BLaER1 (cell line): ENCODE results near the gene CXXC4.

Experiments used
- H3K27ac ChIP-seq: shearing (Covaris generic); formaldehyde crosslinking; 2 replicates; pipeline ENCODE4 v1.8.1; 2022
- H3K27me3 ChIP-seq: shearing (Covaris generic); formaldehyde crosslinking; 2 replicates; pipeline ENCODE4 v1.8.1; 2022
- H3K36me3 ChIP-seq: shearing (Covaris generic); formaldehyde crosslinking; 2 replicates; pipeline ENCODE4 v1.8.1; 2022
- H3K4me1 ChIP-seq: shearing (Covaris generic); formaldehyde crosslinking; 2 replicates; pipeline ENCODE4 v1.8.1; 2022
- H3K4me2 ChIP-seq: shearing (Covaris generic); formaldehyde crosslinking; 2 replicates; pipeline ENCODE4 v1.8.1; 2022
- H3K4me3 ChIP-seq: shearing (Covaris generic); formaldehyde crosslinking; 2 replicates; pipeline ENCODE4 v1.8.1; 2022
- H3K9ac ChIP-seq: shearing (Covaris generic); formaldehyde crosslinking; 2 replicates; pipeline ENCODE4 v1.8.1; 2022
- H3K9me3 ChIP-seq: shearing (Covaris generic); formaldehyde crosslinking; 2 replicates; pipeline ENCODE4 v1.8.1; 2022
- H4K20me1 ChIP-seq: shearing (Covaris generic); formaldehyde crosslinking; 2 replicates; pipeline ENCODE4 v1.8.1; 2022
- Cebpa-rat ChIP-seq: shearing (Covaris generic); IDR thresholded peaks from 2 replicates; pipeline ENCODE4 v1.8.1; 2022

Gene CXXC4

DNA sequence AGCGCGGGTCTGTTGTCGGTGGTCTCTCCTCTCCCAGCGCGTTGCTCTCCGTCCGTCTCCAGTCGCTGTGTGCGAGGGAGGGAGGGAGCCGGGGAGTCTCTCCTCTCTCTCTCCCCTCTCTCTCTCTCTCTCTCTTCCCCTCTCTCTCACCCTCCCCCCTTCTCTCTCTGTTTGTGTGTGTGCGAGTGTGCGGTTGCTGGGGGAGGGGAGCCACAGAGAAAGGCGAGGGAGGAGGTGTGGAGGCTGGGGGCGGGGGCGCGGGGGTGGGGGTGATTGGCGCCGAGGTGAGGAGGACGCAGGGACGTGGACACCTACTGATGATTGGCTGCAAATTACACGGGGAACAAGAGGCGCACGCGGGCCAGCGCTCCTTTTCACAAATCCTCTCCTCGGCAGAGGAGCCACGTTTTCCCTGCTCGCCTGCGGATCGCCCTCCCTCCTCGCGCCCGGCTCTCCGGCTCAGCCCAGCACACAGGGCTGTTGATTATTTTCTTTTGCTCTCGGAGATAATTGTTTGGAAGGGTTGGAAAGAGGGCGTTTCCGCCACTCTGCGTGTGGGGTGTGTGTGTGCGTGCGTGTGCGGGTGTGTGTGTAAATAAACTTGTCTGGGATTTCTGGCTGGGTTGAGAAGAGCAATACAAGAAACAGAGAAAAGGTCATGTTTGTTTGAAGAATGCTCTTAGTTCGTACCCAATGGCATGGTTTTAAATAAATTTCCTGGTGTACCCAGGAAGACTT, at the start of gene CXXC4:
TSS of gene CXXC4 (minus strand) at position 73 of the 738 bp plus-strand sequence. CDS start 3,092 bp downstream, outside the sequence.
- no peaks in the 10 kb centered on the region for H3K27me3 ChIP-seq
- H4K20me1 ChIP-seq, result no peaks in the 10 kb centered on the region
- H3K4me3 ChIP-seq, result no peak within 1 kb of the TSS
- no peak within 1 kb of the TSS for H3K9ac ChIP-seq
- H3K36me3 ChIP-seq, result no peaks in the 10 kb centered on the region
- H3K4me2 ChIP-seq, result no peak within 1 kb of the TSS
- no peak for TF ChIP-seq Cebpa-rat
- H3K27ac ChIP-seq, result no peak within 1 kb of the TSS
- 0 out of 2 replicates have a peak, but pooled peaks cover 8% of the 10 kb centered on the region for H3K4me1 ChIP-seq
- H3K9me3 ChIP-seq, result no peaks in the 10 kb centered on the region

DNA sequence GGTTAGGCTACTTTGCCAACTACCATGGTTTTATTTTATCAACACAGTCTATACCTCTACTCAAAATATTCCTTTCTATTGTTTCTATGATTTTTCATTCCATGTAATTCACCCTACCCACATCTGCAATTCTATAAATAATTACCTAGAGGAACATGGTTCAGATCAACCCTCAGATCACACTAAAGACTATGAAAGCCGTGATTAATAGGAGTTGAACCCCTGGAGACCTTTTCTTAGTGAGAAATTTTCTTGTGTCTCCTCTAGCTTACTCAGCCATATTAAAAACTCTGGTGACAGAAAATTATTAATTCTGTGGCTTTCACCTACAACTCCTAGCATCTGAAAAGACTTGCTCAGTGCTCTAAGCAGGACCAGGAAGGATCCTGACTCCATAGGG, 38.5 kb upstream of the CXXC4 start:
- no peaks in the 10 kb centered on the region for H3K9me3 ChIP-seq
- H3K9ac ChIP-seq, result no peak overlapping the region
- no peaks in the 10 kb centered on the region for H3K27me3 ChIP-seq
- H3K36me3 ChIP-seq, result no peaks in the 10 kb centered on the region
- H3K27ac ChIP-seq, result no peak overlapping the region
- H3K4me3 ChIP-seq, result no peak overlapping the region
- no peaks in the 10 kb centered on the region for H3K4me1 ChIP-seq
- H3K4me2 ChIP-seq, result no peak overlapping the region
- H4K20me1 ChIP-seq, result no peaks in the 10 kb centered on the region
- no peak for TF ChIP-seq Cebpa-rat

DNA sequence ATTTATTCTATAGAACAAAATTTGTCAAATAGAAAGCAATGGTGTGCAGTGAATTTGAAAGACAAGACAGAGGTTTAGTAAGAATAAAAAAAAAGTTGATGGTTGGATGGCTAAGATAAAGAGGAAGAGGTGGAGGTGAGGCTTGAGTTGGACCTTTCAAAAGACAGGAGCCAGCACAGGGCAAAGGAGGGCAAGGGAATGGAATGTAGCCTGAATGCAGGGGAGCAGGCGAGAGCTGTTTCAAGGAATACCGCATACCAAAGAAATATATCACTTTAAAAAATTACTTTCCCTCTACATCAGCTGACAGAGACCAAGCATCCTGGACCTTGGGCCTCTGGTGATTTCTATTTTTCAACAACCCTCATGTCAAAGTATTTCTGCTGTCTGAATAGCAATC, 38.0 kb upstream of the CXXC4 start:
- Histone ChIP-seq H3K4me2 (no peak overlapping the region), H3K27ac (no peak overlapping the region), H3K27me3 (no peaks in the 10 kb centered on the region), H3K4me3 (no peak overlapping the region), H3K4me1 (no peaks in the 10 kb centered on the region), H3K9ac (no peak overlapping the region), H4K20me1 (no peaks in the 10 kb centered on the region), H3K36me3 (no peaks in the 10 kb centered on the region), H3K9me3 (no peaks in the 10 kb centered on the region)
- no peak for TF ChIP-seq Cebpa-rat

DNA sequence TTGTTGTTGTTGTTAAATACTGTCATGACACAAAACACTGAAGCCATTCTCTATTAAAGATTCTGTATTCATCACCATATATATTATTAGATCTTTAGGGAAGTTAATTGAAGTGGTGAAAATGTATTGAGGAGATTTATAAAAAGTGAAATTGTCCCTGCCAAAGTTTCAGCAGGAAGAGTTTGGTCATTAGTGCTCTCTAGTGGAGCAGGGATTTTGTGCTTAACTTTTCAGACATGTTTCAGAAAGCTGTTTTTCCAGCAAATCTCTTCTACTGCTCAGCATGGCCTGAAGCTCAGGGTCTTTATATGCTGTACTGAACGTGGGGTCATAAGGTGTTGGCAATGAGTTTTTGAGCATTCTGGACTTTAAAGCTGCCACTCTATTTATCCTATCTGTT, 36.7 kb upstream of the CXXC4 start:
- no peaks in the 10 kb centered on the region for H3K4me1 ChIP-seq
- no peaks in the 10 kb centered on the region for H4K20me1 ChIP-seq
- no peak for TF ChIP-seq Cebpa-rat
- H3K36me3 ChIP-seq, result no peaks in the 10 kb centered on the region
- H3K9me3 ChIP-seq, result no peaks in the 10 kb centered on the region
- H3K4me3 ChIP-seq, result no peak overlapping the region
- no peak overlapping the region for H3K9ac ChIP-seq
- no peaks in the 10 kb centered on the region for H3K27me3 ChIP-seq
- no peak overlapping the region for H3K4me2 ChIP-seq
- H3K27ac ChIP-seq, result no peak overlapping the region

DNA sequence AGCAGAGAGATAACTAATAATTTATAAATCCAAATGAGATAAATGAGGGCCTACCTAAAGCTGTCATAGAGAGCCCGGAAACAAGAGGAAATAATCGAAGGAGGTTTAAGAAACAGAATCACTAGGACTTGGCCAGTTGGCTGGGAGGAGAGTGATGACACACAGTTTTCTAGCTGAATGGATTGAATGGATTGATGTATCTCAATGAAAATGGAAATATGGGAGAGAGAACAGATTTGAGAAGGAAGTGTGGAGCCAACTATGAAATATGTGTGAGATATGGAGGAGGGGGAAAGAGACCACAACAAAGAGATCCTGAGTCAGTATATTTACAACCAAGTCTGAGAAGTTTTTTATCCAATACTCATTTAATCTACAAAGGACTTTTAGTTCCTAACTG, 35.7 kb upstream of the CXXC4 start:
- no peak for TF ChIP-seq Cebpa-rat
- H3K4me1 ChIP-seq, result no peaks in the 10 kb centered on the region
- H3K4me3 ChIP-seq, result no peak overlapping the region
- H3K27me3 ChIP-seq, result no peaks in the 10 kb centered on the region
- no peaks in the 10 kb centered on the region for H4K20me1 ChIP-seq
- no peaks in the 10 kb centered on the region for H3K9me3 ChIP-seq
- no peaks in the 10 kb centered on the region for H3K36me3 ChIP-seq
- H3K9ac ChIP-seq, result no peak overlapping the region
- H3K4me2 ChIP-seq, result no peak overlapping the region
- H3K27ac ChIP-seq, result no peak overlapping the region

DNA sequence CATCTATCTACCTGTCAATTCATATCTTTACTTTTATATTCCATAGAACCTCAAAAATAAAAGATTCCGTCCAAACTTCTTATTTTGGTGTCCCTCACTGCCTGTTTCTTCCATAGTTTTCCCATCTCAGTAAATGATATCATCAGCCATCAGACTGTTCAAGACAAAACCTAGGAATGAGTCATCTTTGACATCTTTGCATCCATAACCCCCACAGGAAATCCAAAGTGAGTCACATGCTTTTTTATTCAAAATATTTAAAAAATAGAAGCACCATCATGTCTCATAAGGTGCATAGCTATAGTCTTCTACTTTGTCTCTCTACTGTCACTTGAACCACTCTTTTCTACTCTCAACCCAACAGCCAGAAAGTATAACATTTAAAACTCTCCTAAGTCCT, 29.9 kb upstream of the CXXC4 start:
- TF ChIP-seq Cebpa-rat, result no peak

DNA sequence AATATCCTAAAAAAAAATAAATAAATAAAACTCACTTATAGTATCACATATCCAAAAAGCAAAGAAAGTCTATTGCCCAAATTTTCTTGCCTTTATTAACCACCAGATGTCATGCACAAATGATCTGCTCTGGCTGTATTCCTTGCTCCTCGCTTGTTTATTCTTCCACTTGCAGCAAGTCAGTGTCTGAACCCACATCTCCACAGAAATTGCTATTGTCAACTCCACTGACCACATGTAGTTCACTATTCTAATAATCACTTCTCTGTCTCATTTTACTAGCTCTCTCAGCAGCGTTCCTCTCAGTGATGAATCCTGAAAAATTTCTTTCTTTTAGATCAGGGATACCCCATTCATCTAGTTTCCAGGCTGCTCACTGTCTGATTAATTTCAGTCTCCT, 29.3 kb upstream of the CXXC4 start:
- Histone ChIP-seq H3K4me1 (no peaks in the 10 kb centered on the region), H3K36me3 (no peaks in the 10 kb centered on the region), H4K20me1 (no peaks in the 10 kb centered on the region), H3K27me3 (no peaks in the 10 kb centered on the region), H3K4me2 (no peak overlapping the region), H3K9ac (no peak overlapping the region), H3K9me3 (no peaks in the 10 kb centered on the region), H3K27ac (no peak overlapping the region), H3K4me3 (no peak overlapping the region)
- no peak for TF ChIP-seq Cebpa-rat

More for the DNA sequence above, 29.9 kb upstream of the CXXC4 start:
- Histone ChIP-seq H3K36me3 (no peaks in the 10 kb centered on the region), H3K4me2 (no peak overlapping the region), H3K9ac (no peak overlapping the region), H3K27ac (no peak overlapping the region), H3K4me3 (no peak overlapping the region), H3K27me3 (no peaks in the 10 kb centered on the region), H3K4me1 (no peaks in the 10 kb centered on the region), H3K9me3 (no peaks in the 10 kb centered on the region), H4K20me1 (no peaks in the 10 kb centered on the region)

DNA sequence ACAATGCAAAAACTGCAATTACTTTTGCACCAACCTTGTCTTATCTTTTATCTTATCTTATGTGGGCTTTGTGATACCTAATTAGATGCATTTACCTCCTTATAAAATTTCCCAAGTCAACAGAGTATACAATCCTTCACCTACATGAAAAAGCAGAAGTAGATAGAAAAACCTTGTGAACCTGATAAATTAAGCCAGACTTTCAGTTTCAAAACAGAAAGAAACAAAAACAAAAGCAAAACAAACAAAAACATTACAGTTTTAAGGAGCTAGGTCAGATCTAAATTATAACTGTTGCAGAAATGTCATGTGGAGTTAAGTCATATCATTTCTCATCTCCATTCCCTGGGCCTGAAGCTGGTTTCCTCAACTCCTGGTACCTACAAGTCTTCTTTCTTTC, 24.9 kb upstream of the CXXC4 start:
- Histone ChIP-seq H3K4me2 (no peak overlapping the region), H3K27ac (no peak overlapping the region), H3K9ac (no peak overlapping the region), H3K36me3 (no peaks in the 10 kb centered on the region), H3K4me1 (no peaks in the 10 kb centered on the region), H3K4me3 (no peak overlapping the region), H3K27me3 (no peaks in the 10 kb centered on the region), H4K20me1 (no peaks in the 10 kb centered on the region), H3K9me3 (no peaks in the 10 kb centered on the region)
- no peak for TF ChIP-seq Cebpa-rat

DNA sequence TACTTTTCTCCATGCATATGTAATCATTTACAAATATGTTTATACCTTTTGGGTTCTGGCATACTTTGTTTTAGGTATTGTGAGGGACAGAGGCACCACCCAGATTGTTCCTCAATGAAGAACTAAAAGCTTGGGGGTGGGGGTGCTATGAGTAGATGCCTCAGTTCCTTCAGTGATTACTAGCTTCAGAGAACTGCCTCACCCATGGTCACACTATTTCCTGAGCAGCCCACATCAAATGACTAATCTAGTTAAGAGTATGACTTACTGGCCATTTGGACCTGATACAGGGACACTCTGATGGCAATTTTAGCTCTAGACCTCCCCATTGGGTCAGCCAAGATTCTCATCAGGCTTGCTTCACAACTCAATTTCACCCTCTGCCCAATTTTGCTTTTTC, 22.2 kb upstream of the CXXC4 start:
- Histone ChIP-seq H3K4me1 (no peaks in the 10 kb centered on the region), H3K4me3 (no peak overlapping the region), H3K27me3 (no peaks in the 10 kb centered on the region), H3K4me2 (no peak overlapping the region), H3K36me3 (no peaks in the 10 kb centered on the region), H3K9ac (no peak overlapping the region), H4K20me1 (no peaks in the 10 kb centered on the region), H3K9me3 (no peaks in the 10 kb centered on the region), H3K27ac (no peak overlapping the region)
- TF ChIP-seq Cebpa-rat, result no peak

DNA sequence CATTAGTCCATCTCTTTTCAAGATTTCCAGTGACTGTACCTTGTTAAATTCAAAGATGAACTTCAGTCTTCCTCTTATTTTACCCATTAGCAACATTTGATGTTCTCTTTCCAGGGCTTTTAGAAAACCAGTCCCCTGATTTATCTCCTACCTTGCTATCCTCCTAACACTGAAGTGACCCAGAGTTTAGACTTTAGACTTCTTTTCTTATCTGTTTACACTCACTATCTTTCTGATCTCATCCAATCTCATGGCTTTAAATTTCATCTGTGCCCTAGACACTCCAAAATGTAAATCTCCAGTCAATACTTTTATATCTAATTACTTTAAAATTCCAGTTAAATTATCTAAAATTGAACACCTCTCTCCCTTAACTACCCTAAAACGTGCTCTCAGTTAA, 13.5 kb upstream of the CXXC4 start:
- Histone ChIP-seq H3K9me3 (no peaks in the 10 kb centered on the region), H3K4me3 (no peak overlapping the region), H3K27me3 (no peaks in the 10 kb centered on the region), H3K4me2 (no peak overlapping the region), H3K4me1 (no peaks in the 10 kb centered on the region), H3K27ac (no peak overlapping the region), H4K20me1 (no peaks in the 10 kb centered on the region), H3K36me3 (no peaks in the 10 kb centered on the region), H3K9ac (no peak overlapping the region)
- no peak for TF ChIP-seq Cebpa-rat

DNA sequence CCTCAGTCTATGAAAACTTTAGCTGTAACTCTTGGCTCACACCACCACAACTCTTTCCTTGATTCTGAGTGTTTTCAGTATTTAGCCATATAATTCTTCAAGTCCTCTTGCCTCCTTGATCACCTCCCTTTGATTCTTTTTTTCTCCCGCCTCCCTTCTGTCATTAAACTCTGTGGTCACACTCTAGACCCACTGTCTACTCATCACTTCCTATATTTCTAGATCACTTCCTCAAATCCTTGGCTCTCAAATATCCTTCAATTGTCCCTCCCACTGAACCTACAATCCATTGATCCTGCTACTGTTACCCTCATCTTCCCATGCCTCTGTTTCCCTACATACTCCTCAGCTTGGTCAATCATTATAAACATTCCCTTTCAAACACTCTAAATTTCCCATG, 12.4 kb upstream of the CXXC4 start:
- no peak overlapping the region for H3K4me3 ChIP-seq
- no peaks in the 10 kb centered on the region for H3K9me3 ChIP-seq
- no peaks in the 10 kb centered on the region for H4K20me1 ChIP-seq
- no peaks in the 10 kb centered on the region for H3K36me3 ChIP-seq
- no peak overlapping the region for H3K27ac ChIP-seq
- no peak for TF ChIP-seq Cebpa-rat
- no peaks in the 10 kb centered on the region for H3K4me1 ChIP-seq
- H3K9ac ChIP-seq, result no peak overlapping the region
- H3K27me3 ChIP-seq, result no peaks in the 10 kb centered on the region
- no peak overlapping the region for H3K4me2 ChIP-seq
